Measurements from ENCODE around the gene REEP6. TPM values are rescaled to one million over a fixed set of nuclear protein-coding genes. Genes with fewer than 3 reads are reported as not detected.

REEP6 gene
- total RNA-seq, 4 donors from 2014 or later = 1.1 to 2.3 (median 1.5) TPM

- intact Hi-C loops (cut with DNase I; ENCODE audit: low total_unique reads) = loop anchor here (1.0 to 2.0 kb wide), 3 partner anchors 11 to 102 kb away; partner anchors contain the start of genes C19orf25 and MBD3
- TF ChIP-seq CTCF (IDR thresholded peaks at IDR 0.05 in 4 of 5, conservative IDR thresholded peaks at IDR 0.05 in 1 of 5) (peak in 1 of 5 experiments; percentile 5), POLR2A (IDR thresholded peaks at IDR 0.05) (no peak)
- Histone ChIP-seq H3K4me3 (peak within 1 kb of the TSS; percentile 54 to 73 (median 62)), H3K36me3 (no peaks in the 10 kb centered on the region), H3K4me1 (peaks cover 5 to 9% of the 10 kb centered on the region in 2 donors), H3K27me3 (no peaks in the 10 kb centered on the region), H3K27ac (peak within 1 kb of the TSS; percentile 70 to 86 (median 76)), H3K9me3 (no peaks in the 10 kb centered on the region)
- in situ Hi-C loops (cut with MboI; ENCODE audit: low sequenced_read_pairs in 4 of 4) = no loop called here
- DNase-seq = peak; percentile 98 to 99
- ATAC-seq = peak; percentile 94 to 98
Observed at GRCh38 chr19:1490311-1491113, 469 bp upstream of the REEP6 start, which contains the start of gene PCSK4. Gene PCSK4 (minus strand): TSS chr19:1490350. CDS start chr19:1490346, 4 bp downstream.

GRCh38 chr19:1491849-1492170 lies 829 bp downstream of the REEP6 start:
- no peak for DNase-seq

GRCh38 chr19:1492474-1493006 lies 1.6 kb downstream of the REEP6 start:
- no peak for DNase-seq
- H3K27ac ChIP-seq = no peak overlapping the region
- H3K36me3 ChIP-seq = no peaks in the 10 kb centered on the region
- peaks cover 3 to 8% (median 8%) of the 10 kb centered on the region in 3 donors for H3K27me3 ChIP-seq
- intact Hi-C loops (cut with DNase I; ENCODE audit: low total_unique reads) = no loop called here
- ATAC-seq = no peak
- in situ Hi-C loops (cut with MboI; ENCODE audit: low sequenced_read_pairs in 4 of 4) = no loop called here
- peaks cover 5 to 9% of the 10 kb centered on the region in 2 donors for H3K4me1 ChIP-seq
- no peak for TF ChIP-seq CTCF (IDR thresholded peaks at IDR 0.05 in 4 of 5, conservative IDR thresholded peaks at IDR 0.05 in 1 of 5)
- TF ChIP-seq POLR2A (IDR thresholded peaks at IDR 0.05) = no peak
- H3K4me3 ChIP-seq = no peak overlapping the region
- no peaks in the 10 kb centered on the region for H3K9me3 ChIP-seq

More at GRCh38 chr19:1491849-1492170, 829 bp downstream of the REEP6 start:
- H3K27ac ChIP-seq = no peak overlapping the region
- no peaks in the 10 kb centered on the region for H3K36me3 ChIP-seq
- ATAC-seq = no peak
- H3K9me3 ChIP-seq = no peaks in the 10 kb centered on the region
- peak overlapping the region in 1 of 4 donors; percentile 73 for H3K4me3 ChIP-seq
- H3K27me3 ChIP-seq = peaks cover 0 to 3% (median 1%) of the 10 kb centered on the region in 3 donors
- intact Hi-C loops (cut with DNase I; ENCODE audit: low total_unique reads) (loop anchor here (2.0 kb wide), 1 partner anchor 17 kb away; no protein-coding TSS in a partner anchor), in situ Hi-C loops (cut with MboI; ENCODE audit: low sequenced_read_pairs in 4 of 4) (no loop called here)
- peaks cover 5 to 9% of the 10 kb centered on the region in 2 donors for H3K4me1 ChIP-seq
- no peak for TF ChIP-seq POLR2A (IDR thresholded peaks at IDR 0.05)
- TF ChIP-seq CTCF (IDR thresholded peaks at IDR 0.05 in 4 of 5, conservative IDR thresholded peaks at IDR 0.05 in 1 of 5) = no peak

GRCh38 chr19:1494115-1494815 lies 3.3 kb downstream of the REEP6 start:
- H3K4me3 ChIP-seq = no peak overlapping the region
- TF ChIP-seq POLR2A (IDR thresholded peaks at IDR 0.05) = no peak
- no peak for TF ChIP-seq CTCF (IDR thresholded peaks at IDR 0.05 in 4 of 5, conservative IDR thresholded peaks at IDR 0.05 in 1 of 5)
- H3K36me3 ChIP-seq = no peaks in the 10 kb centered on the region
- H3K27ac ChIP-seq = no peak overlapping the region
- H3K27me3 ChIP-seq = peaks cover 6 to 16% (median 12%) of the 10 kb centered on the region in 3 donors
- in situ Hi-C loops (cut with MboI; ENCODE audit: low sequenced_read_pairs in 4 of 4) = no loop called here
- no peaks in the 10 kb centered on the region for H3K9me3 ChIP-seq
- no peak for DNase-seq
- peaks cover 5 to 9% of the 10 kb centered on the region in 2 donors for H3K4me1 ChIP-seq
- intact Hi-C loops (cut with DNase I; ENCODE audit: low total_unique reads) = no loop called here
- ATAC-seq = no peak
